Large intestine (tissue), 12 donors: ENCODE measurements around the gene ASMT. TPM values are rescaled to one million over a fixed set of nuclear protein-coding genes. Genes with fewer than 3 reads are reported as not detected.
"Not testable (repeated sequence)": the region's sequence is repeated elsewhere in the genome, so short reads cannot be mapped to it uniquely, and the experiment has no call there.

Experiments
- DNase-seq, 2 donors: peaks; one replicate each; pipeline versions ENCODE4 v3.0.0 to v3.0.0-alpha.2; 2013
- H3K27ac ChIP-seq: one replicate; pipeline ENCODE4 v1.5.1; 2013; ENCODE audit warnings: low read length
- H3K27me3 ChIP-seq: 2 replicates; pipeline ENCODE4 v1.6.1; 2013; ENCODE audit warnings: low read length; ENCODE audit not compliant: control insufficient read depth, insufficient read depth
- H3K36me3 ChIP-seq: 2 replicates; pipeline ENCODE4 v1.6.1; 2013; ENCODE audit warnings: low read length; ENCODE audit not compliant: control insufficient read depth, insufficient read depth
- H3K4me1 ChIP-seq: one replicate; pipeline ENCODE4 v1.6.1; 2013; ENCODE audit warnings: low read length; ENCODE audit not compliant: control insufficient read depth, insufficient read depth
- H3K4me3 ChIP-seq: one replicate; pipeline ENCODE4 v1.5.1; 2013; ENCODE audit warnings: low read length
- H3K9me3 ChIP-seq: one replicate; pipeline ENCODE4 v1.6.1; 2013; ENCODE audit warnings: mild to moderate bottlenecking, low read depth, low read length, moderate library complexity; ENCODE audit not compliant: control insufficient read depth
- WGBS: methylation state at CpG from one replicate; pipeline ENCODE4 v1.1.5; 2013; ENCODE audit warnings: low lambda C conversion rate; ENCODE audit not compliant: insufficient coverage; 5-methylcytosine and 5-hydroxymethylcytosine counted together
- long read RNA-seq, 11 donors: transcript quantifications; one replicate each; lab custom pipeline, GENCODE V29; 2026
- polyA plus RNA-seq: library from polyadenylated mRNA; unstranded; fragments of 120-200 nt; gene quantifications from one replicate; pipeline ENCODE4 v1.2.1, GENCODE V29; 2013

ASMT gene, protein sequence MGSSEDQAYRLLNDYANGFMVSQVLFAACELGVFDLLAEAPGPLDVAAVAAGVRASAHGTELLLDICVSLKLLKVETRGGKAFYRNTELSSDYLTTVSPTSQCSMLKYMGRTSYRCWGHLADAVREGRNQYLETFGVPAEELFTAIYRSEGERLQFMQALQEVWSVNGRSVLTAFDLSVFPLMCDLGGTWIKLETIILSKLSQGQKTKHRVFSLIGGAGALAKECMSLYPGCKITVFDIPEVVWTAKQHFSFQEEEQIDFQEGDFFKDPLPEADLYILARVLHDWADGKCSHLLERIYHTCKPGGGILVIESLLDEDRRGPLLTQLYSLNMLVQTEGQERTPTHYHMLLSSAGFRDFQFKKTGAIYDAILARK
- not detected for polyA plus RNA-seq
- long read RNA-seq, donor 1 = 0 reads
- long read RNA-seq, donor 2 = 0 reads
- long read RNA-seq, donor 3 = 0 reads
- long read RNA-seq, donor 4 = 0 reads
- long read RNA-seq, donor 5 = 0 reads
- long read RNA-seq, donor 6 = 0 reads
- long read RNA-seq, donor 7 = 0 reads
- long read RNA-seq, donor 8 = 0 reads
- long read RNA-seq, donor 9 = 0 reads
- long read RNA-seq, donor 10 = 0 reads
- long read RNA-seq, donor 11 = 0 reads

DNA sequence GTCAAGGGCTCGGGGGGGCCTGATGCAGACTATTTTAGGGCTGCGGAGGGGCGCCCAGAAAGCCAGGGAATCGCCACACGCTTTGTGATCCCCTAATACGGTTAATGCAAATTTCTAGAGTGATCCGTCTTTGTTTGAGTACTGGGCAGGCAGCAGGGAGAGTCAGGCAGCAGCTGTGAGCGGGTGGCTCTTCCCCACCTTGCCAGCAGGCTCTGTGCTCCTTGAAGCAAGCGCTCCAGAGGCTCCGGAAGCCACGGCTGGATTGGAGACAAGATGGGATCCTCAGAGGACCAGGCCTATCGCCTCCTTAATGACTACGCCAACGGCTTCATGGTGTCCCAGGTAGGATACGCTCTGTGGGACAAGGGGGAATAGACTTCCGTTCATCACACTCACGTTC, at the start of gene ASMT:
ASMT (plus strand) TSS at position 133 of the 400 bp plus-strand sequence; CDS start at position 274, 141 bp downstream.
- no CpG with 5 or more reads among the region's 17 CpGs for WGBS
- no peak within 1 kb of the TSS for H3K27ac ChIP-seq
- no peaks in the 10 kb centered on the region for H3K4me1 ChIP-seq
- H3K27me3 ChIP-seq = no peaks in the 10 kb centered on the region
- no peak for DNase-seq
- H3K9me3 ChIP-seq = peaks cover under 1% of the 10 kb centered on the region
- H3K4me3 ChIP-seq = no peak within 1 kb of the TSS
- no peaks in the 10 kb centered on the region for H3K36me3 ChIP-seq

- H3K4me1 ChIP-seq, H3K27me3 ChIP-seq, H3K9me3 ChIP-seq, H3K4me3 ChIP-seq, H3K36me3 ChIP-seq, DNase-seq, H3K27ac ChIP-seq: not testable (repeated sequence)
- 100% methylated on average over 1 of the region's 19 CpGs for WGBS
These were observed 40.7 kb upstream of the ASMT start for GRCh38 chrX:1574181-1574580.

DNA sequence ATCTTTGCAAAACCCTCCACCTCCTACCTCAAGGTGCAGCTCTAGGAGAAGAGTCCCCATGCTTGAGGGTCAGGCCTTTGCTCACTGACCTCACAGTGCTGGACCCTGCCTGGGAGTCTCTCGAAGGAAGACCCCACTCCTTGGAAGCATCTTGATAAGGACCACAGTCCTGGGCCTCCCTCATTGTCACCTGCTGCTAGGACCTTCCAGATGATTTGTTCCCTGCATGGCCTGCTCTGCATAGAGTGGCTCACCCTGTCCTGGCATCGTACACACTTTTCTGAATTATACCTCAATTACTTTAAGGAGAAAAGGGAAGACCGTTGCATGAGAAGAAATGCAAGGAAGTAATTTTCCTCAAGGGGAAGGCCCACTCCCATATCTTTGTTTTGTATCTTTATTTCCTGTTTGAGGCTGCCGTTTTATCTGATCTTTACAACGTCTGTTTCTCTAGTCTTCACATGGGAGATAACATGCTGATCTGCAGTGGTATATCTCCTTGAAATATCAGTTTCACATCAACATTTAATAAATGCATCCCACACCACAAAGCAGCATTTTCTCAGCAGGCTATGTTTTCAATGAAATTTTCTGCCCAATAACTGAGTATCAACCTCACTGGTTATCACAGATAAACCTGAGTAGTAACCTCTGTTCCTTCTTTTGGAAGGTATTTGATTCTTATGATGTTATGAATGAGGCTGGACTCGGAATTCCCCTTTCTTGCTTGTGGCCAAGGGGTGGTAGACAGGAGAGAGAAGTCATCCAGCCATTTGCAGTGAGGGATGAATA, 38.5 kb upstream of the ASMT start:
- 38% methylated on average over 2 of the region's 6 CpGs for whole genome bisulfite sequencing

DNA sequence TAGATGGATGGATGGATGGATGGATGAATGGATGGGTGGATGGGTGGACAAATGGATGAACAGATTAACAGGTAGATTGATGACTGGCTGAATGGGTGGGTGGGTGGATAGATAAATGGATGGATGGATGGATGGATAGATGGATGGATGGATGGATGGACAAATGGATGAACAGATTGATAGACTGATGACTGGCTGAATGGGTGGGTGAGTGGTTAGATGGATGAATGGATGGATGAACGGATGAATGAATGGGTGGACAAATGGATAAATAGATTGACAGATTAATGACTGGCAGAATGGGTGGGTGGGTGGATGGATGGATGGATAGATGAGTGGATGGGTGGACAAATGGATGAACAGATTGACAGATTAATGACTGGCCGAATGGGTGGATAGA, 37.0 kb upstream of the ASMT start:
- Histone ChIP-seq H3K36me3 (no peaks in the 10 kb centered on the region), H3K4me1 (no peaks in the 10 kb centered on the region), H3K27ac (no peak overlapping the region), H3K4me3 (no peak overlapping the region), H3K9me3 (no peaks in the 10 kb centered on the region), H3K27me3 (no peaks in the 10 kb centered on the region)
- WGBS = 86% methylated on average over 1 of the region's 2 CpGs
- DNase-seq = no peak

More for the DNA sequence above, 38.5 kb upstream of the ASMT start:
- no peak for DNase-seq
- Histone ChIP-seq H3K27ac (no peak overlapping the region), H3K36me3 (no peaks in the 10 kb centered on the region), H3K9me3 (no peaks in the 10 kb centered on the region), H3K4me3 (no peak overlapping the region), H3K27me3 (no peaks in the 10 kb centered on the region), H3K4me1 (no peaks in the 10 kb centered on the region)

GRCh38 chrX:1578511-1579173, 36.2 kb upstream of the ASMT start:
- H3K4me3 ChIP-seq = no peak overlapping the region
- no peak for DNase-seq
- no peak overlapping the region for H3K27ac ChIP-seq
- 100% methylated on average over 1 of the region's 6 CpGs for WGBS
- no peaks in the 10 kb centered on the region for H3K36me3 ChIP-seq
- H3K27me3 ChIP-seq = no peaks in the 10 kb centered on the region
- no peaks in the 10 kb centered on the region for H3K4me1 ChIP-seq
- H3K9me3 ChIP-seq = no peaks in the 10 kb centered on the region

DNA sequence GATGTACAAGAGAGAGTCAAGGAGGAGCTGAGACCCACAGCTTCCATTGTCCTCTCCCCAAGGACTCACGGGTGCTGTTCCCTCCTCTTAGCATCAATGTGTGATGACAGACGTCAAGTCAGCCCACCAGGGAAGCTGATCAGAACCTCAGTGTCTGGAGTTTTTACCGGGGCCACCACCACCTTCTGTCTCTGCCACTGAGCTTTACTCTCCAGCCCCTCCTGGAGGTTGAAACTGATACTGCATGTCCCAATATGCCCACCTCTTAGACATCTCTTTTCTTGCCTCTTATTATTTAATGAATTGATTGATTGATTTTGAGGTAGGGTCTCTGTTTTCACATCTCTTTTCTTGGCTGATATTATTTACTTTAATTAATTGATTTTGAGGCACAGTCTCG, 33.7 kb upstream of the ASMT start:
- no peak for DNase-seq
- no peaks in the 10 kb centered on the region for H3K4me1 ChIP-seq
- H3K27me3 ChIP-seq = no peaks in the 10 kb centered on the region
- no peaks in the 10 kb centered on the region for H3K36me3 ChIP-seq
- no CpG with 5 or more reads among the region's 4 CpGs for WGBS
- H3K9me3 ChIP-seq = no peaks in the 10 kb centered on the region
- H3K4me3 ChIP-seq = no peak overlapping the region
- no peak overlapping the region for H3K27ac ChIP-seq

DNA sequence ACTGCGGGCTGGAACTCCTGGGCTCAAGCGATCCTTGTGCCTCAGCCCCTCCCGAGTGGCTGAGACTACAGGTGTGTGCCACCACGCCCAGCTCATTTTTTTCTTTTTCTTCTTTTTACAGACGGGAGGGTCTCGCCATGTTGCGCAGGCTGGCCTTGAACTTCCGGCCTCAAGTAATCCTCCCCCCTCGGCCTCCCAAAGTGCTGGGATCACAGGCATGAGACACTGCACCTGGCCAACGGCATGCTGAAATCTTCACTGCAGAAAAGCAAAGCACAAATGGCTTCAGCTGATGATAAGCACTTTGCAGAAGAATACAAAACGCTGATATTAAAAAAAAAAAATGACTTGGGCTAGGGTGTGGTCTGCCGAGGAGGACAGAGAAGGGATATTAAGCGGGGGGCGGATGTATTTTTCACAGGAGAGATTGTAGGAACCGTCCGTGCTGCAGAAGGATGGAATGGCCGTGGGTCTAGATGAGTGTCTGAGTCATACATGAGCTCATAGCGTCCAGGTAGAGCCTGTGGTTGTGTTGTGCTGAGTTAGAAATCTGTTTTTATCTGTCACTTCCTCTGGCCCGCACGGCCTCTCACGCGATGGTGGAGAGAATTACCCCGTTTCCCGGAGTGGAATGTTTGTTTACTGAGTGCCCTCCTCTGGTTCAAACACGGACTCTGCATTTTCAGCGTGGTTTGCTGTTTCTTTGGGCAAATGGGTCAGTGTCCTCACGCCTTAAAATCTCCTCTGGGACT, 32.0 kb upstream of the ASMT start:
- Histone ChIP-seq H3K36me3 (no peaks in the 10 kb centered on the region), H3K9me3 (no peaks in the 10 kb centered on the region), H3K27ac (no peak overlapping the region), H3K4me1 (no peaks in the 10 kb centered on the region), H3K27me3 (no peaks in the 10 kb centered on the region), H3K4me3 (no peak overlapping the region)
- no peak for DNase-seq
- WGBS = 75% methylated on average over 2 of the region's 27 CpGs

- Histone ChIP-seq H3K36me3 (no peaks in the 10 kb centered on the region), H3K9me3 (no peaks in the 10 kb centered on the region), H3K4me1 (no peaks in the 10 kb centered on the region), H3K4me3 (no peak overlapping the region), H3K27ac (no peak overlapping the region), H3K27me3 (no peaks in the 10 kb centered on the region)
- no CpG with 5 or more reads among the region's 8 CpGs for WGBS
- no peak for DNase-seq
These were observed 30.4 kb upstream of the ASMT start for GRCh38 chrX:1584237-1585011.

GRCh38 chrX:1587161-1587560, 27.7 kb upstream of the ASMT start:
- H3K27ac ChIP-seq = no peak overlapping the region
- H3K4me1 ChIP-seq = no peaks in the 10 kb centered on the region
- no peak overlapping the region for H3K4me3 ChIP-seq
- WGBS = no CpG with 5 or more reads among the region's 5 CpGs
- no peak for DNase-seq
- H3K36me3 ChIP-seq = no peaks in the 10 kb centered on the region
- H3K27me3 ChIP-seq = no peaks in the 10 kb centered on the region
- no peaks in the 10 kb centered on the region for H3K9me3 ChIP-seq
